K562 (cell line): ENCODE data around the gene EVA1A. TPM values are rescaled to one million over a fixed set of nuclear protein-coding genes. Genes with fewer than 3 reads are reported as not detected.

Experiments
- ATAC-seq: fragments of 200-7000 bp; cut with Tn5 transposase; 3 replicates; pipeline ENCODE4 v1.9.1; 2020; ENCODE audit warnings: moderate library complexity
- BruUV-seq: library from RNA; stranded (reverse); fragments of 400-500 nt; replicated peaks from 2 replicates; lab custom pipeline; 2021; lab: Mats Ljungman, UMichigan
- CTCF ChIA-PET: fragments of 300-600 bp; formaldehyde crosslinking; extraction: SDS; loops from one replicate; lab custom pipeline; 2021; ENCODE audit warnings: low intra/inter-chr PET ratio; lab: Yijun Ruan, JAX
- POLR2A ChIA-PET: fragments of 300-600, 350-650 bp; sonication (Branson Sonifier 250); formaldehyde crosslinking; extraction: SDS; loops from one replicate; lab custom pipeline; 2021; ENCODE audit warnings: antibody characterized with exemption, inconsistent platforms; lab: Yijun Ruan, JAX
- DNase-seq, 4 experiments: peaks; one replicate each; pipeline versions ENCODE4 v3.0.0 to v3.0.0-alpha.2; 2011 to 2018; ENCODE audit warnings: low spot score in 3 of 4, mixed read lengths in 3 of 4; ENCODE audit errors: extremely low read depth in 1 of 4
- FAIRE-seq: peaks from 2 replicates; lab custom pipeline; 2011; peaks lifted over from hg19 to GRCh38; lab: Jason Lieb, UNC
- H2AFZ ChIP-seq: 2 replicates; pipeline ENCODE4 v1.6.0; 2011; ENCODE audit warnings: low read depth, low read length, control low read depth, inconsistent platforms
- H3K27ac ChIP-seq: fragments of 200-600 bp; 3 replicates; pipeline ENCODE4 v1.8.0; 2011; ENCODE audit warnings: low read depth, mild to moderate bottlenecking, control low read depth, inconsistent platforms, low read length, moderate library complexity, mixed read lengths; ENCODE audit errors: extremely low read depth
- H3K27me3 ChIP-seq, 2 experiments: fragments of 300-600 bp in 1 of 2; 2 replicates in 1 of 2; 3 replicates in 1 of 2; pipeline versions ENCODE4 v1.6.0 to v1.8.0; 2011; ENCODE audit warnings: inconsistent platforms in 2 of 2, low read length in 2 of 2, mild to moderate bottlenecking in 1 of 2, mixed read lengths in 1 of 2, moderate library complexity in 1 of 2; ENCODE audit not compliant: control insufficient read depth in 2 of 2, insufficient read depth in 2 of 2
- H3K36me3 ChIP-seq: fragments of 300-600 bp; 3 replicates; pipeline ENCODE4 v1.8.0; 2011; ENCODE audit warnings: mild to moderate bottlenecking, low read length, inconsistent platforms; ENCODE audit not compliant: control insufficient read depth, insufficient read depth
- H3K4me1 ChIP-seq, 2 experiments: fragments of 200-600 bp in 1 of 2; replicated peaks in 1 of 2; 2 replicates in 1 of 2; 3 replicates in 1 of 2; pipeline versions ENCODE4 v1.5.1 to v1.8.0; 2011; ENCODE audit warnings: inconsistent platforms in 2 of 2, low read length in 2 of 2, mild to moderate bottlenecking in 1 of 2, mixed read lengths in 1 of 2, moderate library complexity in 1 of 2; ENCODE audit not compliant: control insufficient read depth in 2 of 2, insufficient read depth in 2 of 2
- H3K4me2 ChIP-seq: 2 replicates; pipeline ENCODE4 v1.6.1; 2011; ENCODE audit warnings: low read length, control low read depth, inconsistent platforms, mixed read lengths; ENCODE audit not compliant: insufficient read depth
- H3K4me3 ChIP-seq: fragments of 200-600 bp; sonication (generic), shearing (Covaris generic); 2 replicates; pipeline ENCODE4 v1.5.1; 2016; ENCODE audit warnings: control low read depth, inconsistent platforms
- H3K79me2 ChIP-seq: fragments of 200-600 bp; 3 replicates; pipeline ENCODE4 v1.8.0; 2011; ENCODE audit warnings: low read length, inconsistent platforms; ENCODE audit not compliant: control insufficient read depth, insufficient read depth
- H3K9ac ChIP-seq, 2 experiments: 2 replicates each; pipeline versions ENCODE4 v1.6.0 to v1.6.1; 2011; ENCODE audit warnings: low read depth in 2 of 2, low read length in 2 of 2, control low read depth in 1 of 2, inconsistent platforms in 1 of 2, mild to moderate bottlenecking in 1 of 2, mixed read lengths in 1 of 2; ENCODE audit not compliant: insufficient read depth in 1 of 2
- H3K9me1 ChIP-seq: one replicate; pipeline ENCODE4 v1.6.0; 2011; ENCODE audit warnings: inconsistent platforms, mild to moderate bottlenecking, low read length, moderate library complexity; ENCODE audit not compliant: control insufficient read depth, insufficient read depth
- H3K9me3 ChIP-seq: replicated peaks from 2 replicates; pipeline ENCODE4 v1.5.1; 2011; ENCODE audit warnings: low read depth, low read length, inconsistent platforms; ENCODE audit not compliant: control insufficient read depth, insufficient read depth
- H4K20me1 ChIP-seq: replicated peaks from 2 replicates; pipeline ENCODE4 v1.6.1; 2011; ENCODE audit warnings: low read length, inconsistent platforms, mixed read lengths; ENCODE audit not compliant: control insufficient read depth, insufficient read depth
- ARID3B ChIP-seq: fragments of 250-450 bp; sonication (Bioruptor Pico); IDR thresholded peaks from 2 replicates; pipeline ENCODE4 v1.4.0; 2020; ENCODE audit warnings: borderline replicate concordance
- CTBP1 ChIP-seq: fragments of 450-650 bp; IDR thresholded peaks from 2 replicates; pipeline ENCODE4 v1.6.1; 2016; ENCODE audit warnings: borderline replicate concordance
- DEAF1 ChIP-seq: fragments of 450-650 bp; formaldehyde crosslinking; IDR thresholded peaks from 2 replicates; pipeline ENCODE4 v1.4.0; 2020; ENCODE audit warnings: mild to moderate bottlenecking, moderate library complexity
- HLTF ChIP-seq: fragments of 450-650 bp; IDR thresholded peaks from 2 replicates; pipeline ENCODE4 v1.6.1; 2016
- MCM5 ChIP-seq: fragments of 450-650 bp; IDR thresholded peaks from 2 replicates; pipeline ENCODE4 v1.6.1; 2016; ENCODE audit warnings: low read depth
- PURB ChIP-seq: sonication (generic); formaldehyde crosslinking; IDR thresholded peaks from 2 replicates; pipeline ENCODE4 v1.9.0; 2021; ENCODE audit warnings: low read depth, mild to moderate bottlenecking, missing genetic modification reagents
- RBM14 ChIP-seq: fragments of 200-400 bp; formaldehyde crosslinking; IDR thresholded peaks from 2 replicates; pipeline ENCODE4 v1.6.1; 2018; ENCODE audit warnings: low read depth, mild to moderate bottlenecking, low read length, moderate library complexity, borderline replicate concordance; ENCODE audit not compliant: insufficient read depth
- SRSF7 ChIP-seq: fragments of 200-400 bp; formaldehyde crosslinking; optimal IDR thresholded peaks from 2 replicates; pipeline ENCODE3; 2017; ENCODE audit warnings: mild to moderate bottlenecking, low read depth, low read length
- ZNF274 ChIP-seq: IDR thresholded peaks from 2 replicates; pipeline ENCODE4 v1.6.1; 2011; ENCODE audit warnings: low read depth, mild to moderate bottlenecking, low read length, moderate library complexity, borderline replicate concordance
- ZNF583 ChIP-seq: fragments of 250-450 bp; sonication (Bioruptor Pico); IDR thresholded peaks from 2 replicates; pipeline ENCODE4 v1.4.0; 2020
- WGBS: fragments of 100-300 bp; shearing (Covaris generic); methylation state at CpG from one replicate; pipeline ENCODE4 v1.1.6; 2016; ENCODE audit warnings: low coverage, mixed read lengths; ENCODE audit not compliant: insufficient coverage; ENCODE audit errors: missing lambda C conversion rate; 5-methylcytosine and 5-hydroxymethylcytosine counted together
- in situ Hi-C: fragments of 300-500 bp; cut with MboI; formaldehyde crosslinking; loops from 4 replicates; pipeline ENCODE4 v1.15.0; 2018; ENCODE audit warnings: inconsistent platforms, mixed read lengths
- intact Hi-C: fragments of 100-400 bp; cut with micrococcal nuclease; formaldehyde crosslinking; loops from 2 replicates; pipeline ENCODE4 v1.14.2; 2022
- polyA plus RNA-seq, 8 experiments: library from polyadenylated mRNA; depleted of rRNA in 4 of 8; stranded (reverse) in 5 of 8; unstranded in 3 of 8; fragments of >200 nt; fragmentation: Nextera tagmentation in 2 of 8; fragmentation: Illumina TruSeq in 1 of 8; extraction: Ambion mirVana in 2 of 8; extraction: Trizol in 1 of 8; gene quantifications; 2 replicates each; pipeline versions ENCODE4 v1.2.1 to v1.2.3, GENCODE V29; 2011 to 2014; ENCODE audit warnings: inconsistent platforms in 1 of 8, missing spikeins in 1 of 8
- total RNA-seq, 7 experiments: library from RNA; depleted of rRNA in 6 of 7; stranded (reverse); fragments of >200 nt in 6 of 7; fragmentation: Illumina TruSeq in 2 of 7; extraction: Trizol in 2 of 7; gene quantifications; 2 replicates each; pipeline versions ENCODE4 v1.2.1 to v1.2.3, GENCODE V29; 2011 to 2021; ENCODE audit warnings: low replicate concordance in 1 of 7

Gene EVA1A
- total and polyA plus RNA-seq, 9 of the 15 experiments (the other 6 are each of a cell fraction or from before 2014, with no cell fraction given): not detected

GRCh38 chr2:75459565-75460310, 101.0 kb downstream of the EVA1A start (continued):
- TF ChIP-seq ARID3B (CRISPR knock-in tag): no peak
- TF ChIP-seq HLTF: no peak
- no peak for TF ChIP-seq ZNF274

DNA sequence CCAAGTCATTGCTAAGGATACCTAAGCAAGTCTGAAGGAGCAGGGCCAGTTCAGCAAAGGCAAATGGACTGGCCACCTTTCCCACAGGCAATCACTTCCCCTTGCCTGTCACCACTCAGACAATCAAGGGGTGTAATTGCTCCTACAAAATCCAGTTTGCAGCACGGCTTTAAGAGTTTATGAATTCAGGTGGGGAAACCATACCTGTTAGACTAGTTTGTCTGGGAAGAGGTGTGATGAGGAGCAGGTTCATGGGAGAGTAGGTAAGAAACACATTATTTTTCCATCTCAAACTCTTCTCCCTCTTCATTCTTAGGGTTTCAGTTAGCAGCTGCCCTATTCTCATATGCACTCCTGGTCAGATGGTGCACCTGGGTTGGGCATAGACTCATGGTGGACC, 102.5 kb downstream of the EVA1A start:
- Histone ChIP-seq H3K9me1 (no peaks in the 10 kb centered on the region), H4K20me1 (no peaks in the 10 kb centered on the region), H3K4me3 (no peak overlapping the region), H3K4me1 (no peaks in the 10 kb centered on the region), H3K79me2 (no peaks in the 10 kb centered on the region), H3K9ac (no peak overlapping the region), H3K27me3 (no peaks in the 10 kb centered on the region; a peak in 1 of 5 replicates), H3K27ac (no peak overlapping the region), H2AFZ (no peak overlapping the region), H3K36me3 (no peaks in the 10 kb centered on the region)
- DNase-seq: no peak
- ChIA-PET POLR2A (no interaction called here), CTCF (no interaction called here)
- 0% methylated on average over 1 of the region's 1 CpG for WGBS
- BruUV-seq: no TSS peak
- in situ Hi-C loops: no loop called here
- no peak for ATAC-seq
- FAIRE-seq: no peak
- TF ChIP-seq DEAF1 (no peak), PURB (CRISPR knock-in tag) (no peak), RBM14 (no peak), SRSF7 (no peak), ZNF583 (CRISPR knock-in tag) (no peak), CTBP1 (no peak), MCM5 (no peak)
- TF ChIP-seq, all 486 proteins: peak for 0
- Histone ChIP-seq H3K4me2 (no peak overlapping the region), H3K9me3 (no peaks in the 10 kb centered on the region)
- intact Hi-C loops: no loop called here
